Inflammatory macrophage treated with lipopolysaccharide for 4 hours (primary cell): ENCODE data around the gene MTHFR.
A peak's percentile ranks its signal among the peaks of the same experiment; 100 is the strongest.

Source experiments
- DNase-seq: peaks from one replicate; pipeline ENCODE4 v3.0.0-alpha.2; 2020

MTHFR gene

GRCh38 chr1:11796036-11796828, 9.5 kb downstream of the MTHFR start:
- peak; percentile 27 for DNase-seq

- DNase-seq, result no peak
Measured at GRCh38 chr1:11795238-11795890, 10.4 kb downstream of the MTHFR start.

GRCh38 chr1:11794446-11795237, 11.1 kb downstream of the MTHFR start:
- no peak for DNase-seq

GRCh38 chr1:11793819-11794218, 11.9 kb downstream of the MTHFR start:
- DNase-seq, result no peak

- DNase-seq, result no peak
Measured at GRCh38 chr1:11792106-11792505, 13.7 kb downstream of the MTHFR start.

- peak; percentile 90 for DNase-seq
Measured at GRCh38 chr1:11790880-11791715, 14.7 kb downstream of the MTHFR start.

- DNase-seq, result no peak
Measured at GRCh38 chr1:11790101-11790879, 15.5 kb downstream of the MTHFR start.

- DNase-seq, result no peak
Measured at GRCh38 chr1:11789126-11790067, 16.4 kb downstream of the MTHFR start.

GRCh38 chr1:11788549-11789053, 17.2 kb downstream of the MTHFR start:
- DNase-seq, result no peak

- DNase-seq, result no peak
Measured at GRCh38 chr1:11787804-11788436, 17.8 kb downstream of the MTHFR start.

GRCh38 chr1:11787251-11787803, 18.4 kb downstream of the MTHFR start:
- DNase-seq, result no peak

GRCh38 chr1:11786168-11786567, 19.6 kb downstream of the MTHFR start:
- DNase-seq, result no peak

GRCh38 chr1:11784993-11785769, 20.6 kb downstream of the MTHFR start:
- peak; percentile 46 for DNase-seq

GRCh38 chr1:11784256-11784992, 21.3 kb downstream of the MTHFR start:
- DNase-seq, result no peak

GRCh38 chr1:11783556-11783955, 22.2 kb downstream of the MTHFR start:
- DNase-seq, result no peak

- no peak for DNase-seq
Measured at GRCh38 chr1:11782127-11782708, 23.5 kb downstream of the MTHFR start.

GRCh38 chr1:11781297-11781696, 24.5 kb downstream of the MTHFR start:
- DNase-seq, result no peak
